HG03045 (cell line): ENCODE measurements around the gene ATXN3L.

Experiments
- ATAC-seq: cut with Tn5 transposase; IDR thresholded peaks from one replicate; pipeline ENCODE4 v1.9.1; 2021; ENCODE audit warnings: mild to moderate bottlenecking, moderate library complexity; ENCODE audit not compliant: unreplicated experiment

The ATXN3L gene

DNA sequence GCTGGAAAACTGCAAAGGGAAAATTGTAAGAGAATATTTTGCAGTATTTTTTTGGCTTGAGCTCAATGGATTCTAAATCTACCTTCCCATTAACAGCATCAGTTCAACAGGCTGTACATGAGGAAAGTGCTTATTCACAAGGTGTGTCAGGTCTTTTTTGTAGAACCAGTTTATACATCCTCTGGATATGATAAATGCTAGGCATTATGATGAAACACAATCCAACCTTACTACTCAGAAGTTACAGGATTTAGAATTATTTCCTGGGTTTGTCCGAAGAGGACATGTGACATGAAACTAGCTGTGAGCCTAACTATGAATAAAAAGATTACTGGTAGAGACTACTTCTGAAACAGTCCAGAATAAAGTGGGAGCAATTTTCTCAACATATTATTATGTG lies 49.5 kb downstream of the ATXN3L start:
- no peak for ATAC-seq

DNA sequence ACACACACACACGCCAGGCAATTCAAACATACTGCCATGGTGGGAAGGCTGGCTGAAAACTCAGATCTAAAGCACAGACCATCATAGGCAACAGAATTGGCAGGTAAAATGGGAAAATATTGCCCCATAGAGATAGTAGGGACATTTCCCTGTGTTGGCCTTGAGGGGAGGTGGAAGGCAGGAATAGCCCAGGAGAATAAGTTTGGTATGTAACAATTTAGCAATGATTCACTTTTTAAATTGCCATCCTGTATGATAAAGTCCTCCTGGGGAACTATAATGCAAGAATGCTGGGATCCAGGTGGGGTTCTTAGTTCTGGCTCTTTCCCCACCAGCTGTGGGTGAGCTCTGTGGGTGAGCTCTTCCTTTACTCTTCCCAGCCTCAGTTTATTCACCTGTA lies 51.0 kb downstream of the ATXN3L start:
- ATAC-seq: no peak
